ENCODE results near the gene ANKRD63. TPM values are rescaled to one million over a fixed set of nuclear protein-coding genes. Genes with fewer than 3 reads are reported as not detected.

ANKRD63 gene
- total RNA-seq, 1 experiment from 2014 or later: not detected

DNA sequence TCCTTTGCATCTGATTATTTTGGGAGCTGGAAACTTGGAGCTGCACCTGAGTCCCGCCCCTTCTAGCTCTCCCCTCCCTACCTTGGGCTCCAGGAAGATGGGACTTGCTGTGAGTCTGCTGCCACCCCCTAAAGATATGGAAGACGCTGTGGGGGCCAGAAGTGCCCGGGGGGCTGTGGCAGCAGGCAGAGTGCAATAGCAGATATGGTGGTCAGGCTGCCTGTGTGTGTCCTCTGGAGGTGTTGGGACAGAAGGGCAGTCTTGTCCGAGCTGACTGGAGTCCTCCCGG, 43.5 kb downstream of the ANKRD63 start:
- BruUV-seq (replicated peaks): no TSS peak
- Mint-ChIP-seq H3K4me1 (ENCODE audit: insufficient read depth, unreplicated experiment) (peaks cover 45% of the 10 kb centered on the region), H3K27me3 (ENCODE audit: insufficient read depth, unreplicated experiment) (no peaks in the 10 kb centered on the region), H3K36me3 (ENCODE audit: insufficient read depth, unreplicated experiment) (peaks cover 11% of the 10 kb centered on the region), H3K4me3 (ENCODE audit: unreplicated experiment) (peak overlapping the region; percentile 73), H3K27ac (ENCODE audit: low read depth, unreplicated experiment) (peak overlapping the region; percentile 67), H3K9me3 (ENCODE audit: unreplicated experiment) (no peaks in the 10 kb centered on the region)
- CTCF ChIA-PET: interaction anchor here (0.5 to 8.8 kb wide), 12 partner anchors 8 to 202 kb away, joined by 3 to 127 read pairs (median 4); partner anchors contain the start of gene BAHD1
- intact Hi-C loops (cut with micrococcal nuclease): no loop called here
- DNase-seq (ENCODE audit: unreplicated experiment): no peak
- TF ChIP-seq, protein P1, sequence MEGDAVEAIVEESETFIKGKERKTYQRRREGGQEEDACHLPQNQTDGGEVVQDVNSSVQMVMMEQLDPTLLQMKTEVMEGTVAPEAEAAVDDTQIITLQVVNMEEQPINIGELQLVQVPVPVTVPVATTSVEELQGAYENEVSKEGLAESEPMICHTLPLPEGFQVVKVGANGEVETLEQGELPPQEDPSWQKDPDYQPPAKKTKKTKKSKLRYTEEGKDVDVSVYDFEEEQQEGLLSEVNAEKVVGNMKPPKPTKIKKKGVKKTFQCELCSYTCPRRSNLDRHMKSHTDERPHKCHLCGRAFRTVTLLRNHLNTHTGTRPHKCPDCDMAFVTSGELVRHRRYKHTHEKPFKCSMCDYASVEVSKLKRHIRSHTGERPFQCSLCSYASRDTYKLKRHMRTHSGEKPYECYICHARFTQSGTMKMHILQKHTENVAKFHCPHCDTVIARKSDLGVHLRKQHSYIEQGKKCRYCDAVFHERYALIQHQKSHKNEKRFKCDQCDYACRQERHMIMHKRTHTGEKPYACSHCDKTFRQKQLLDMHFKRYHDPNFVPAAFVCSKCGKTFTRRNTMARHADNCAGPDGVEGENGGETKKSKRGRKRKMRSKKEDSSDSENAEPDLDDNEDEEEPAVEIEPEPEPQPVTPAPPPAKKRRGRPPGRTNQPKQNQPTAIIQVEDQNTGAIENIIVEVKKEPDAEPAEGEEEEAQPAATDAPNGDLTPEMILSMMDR (IDR thresholded peaks at IDR 0.05; ENCODE audit: unreplicated experiment): no peak
- POLR2A ChIA-PET: interaction anchor here (0.7 to 4.0 kb wide), 19 partner anchors 9 to 418 kb away, joined by 3 to 42 read pairs (median 5); partner anchors contain the start of genes BAHD1, INAFM2 and IVD

DNA sequence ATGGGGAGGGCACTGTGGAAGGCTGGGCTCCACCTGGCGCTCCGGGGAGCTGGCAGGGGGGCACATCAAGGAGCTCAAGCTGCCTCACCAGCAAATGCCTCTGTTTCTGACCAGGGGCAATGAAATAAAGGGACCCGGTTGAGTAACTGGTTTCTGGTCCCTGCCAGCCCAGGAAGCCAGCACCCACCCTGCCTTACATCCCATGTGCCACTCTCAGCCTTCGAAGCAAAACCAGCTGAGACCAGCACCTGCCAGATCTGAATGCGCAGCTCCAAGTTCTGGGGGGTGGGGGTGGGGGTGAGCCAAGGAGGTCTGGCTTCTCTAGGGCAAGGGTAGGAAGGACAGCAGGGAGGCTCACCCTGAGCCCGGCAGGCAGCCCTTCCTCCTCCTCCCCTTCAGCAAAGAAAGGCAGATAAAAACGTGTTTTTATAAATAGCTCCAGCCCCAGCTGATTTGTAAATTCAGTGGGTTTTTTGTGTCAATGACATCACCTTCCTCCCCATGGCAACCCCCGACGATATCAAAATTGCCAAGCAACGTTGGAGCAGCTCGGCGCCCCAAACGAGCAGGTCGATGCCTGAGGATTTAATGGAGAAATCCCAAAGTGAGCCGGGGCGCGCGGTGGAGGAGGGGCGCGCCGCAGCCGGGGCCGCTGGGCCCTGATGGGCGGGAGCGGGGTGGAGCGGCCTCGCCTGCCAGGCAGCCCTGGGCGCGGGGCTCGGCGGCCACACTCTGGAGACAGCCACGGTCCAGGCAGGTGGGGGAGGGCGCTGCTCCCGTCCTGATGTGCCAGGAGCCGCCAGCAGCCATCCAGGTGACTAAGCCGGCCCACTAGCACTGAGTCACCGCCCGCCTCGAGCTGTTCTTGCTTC, 44.1 kb downstream of the ANKRD63 start, which contains the start of gene PAK6:
PAK6 (plus strand) TSS at position 532 of the 872 bp plus-strand sequence. CDS start 25,723 bp downstream, outside the sequence.
- Mint-ChIP-seq H3K9me3 (ENCODE audit: unreplicated experiment) (no peaks in the 10 kb centered on the region), H3K27me3 (ENCODE audit: insufficient read depth, unreplicated experiment) (no peaks in the 10 kb centered on the region), H3K4me1 (ENCODE audit: insufficient read depth, unreplicated experiment) (peaks cover 50% of the 10 kb centered on the region), H3K27ac (ENCODE audit: low read depth, unreplicated experiment) (peak within 1 kb of the TSS; percentile 67), H3K4me3 (ENCODE audit: unreplicated experiment) (peak within 1 kb of the TSS; percentile 73), H3K36me3 (ENCODE audit: insufficient read depth, unreplicated experiment) (peaks cover 11% of the 10 kb centered on the region)
- intact Hi-C loops (cut with micrococcal nuclease): no loop called here
- peak; percentile 95 for DNase-seq (ENCODE audit: unreplicated experiment)
- CTCF ChIA-PET: interaction anchor here (0.6 to 8.8 kb wide), 18 partner anchors 7 to 505 kb away, joined by 3 to 127 read pairs (median 4); no protein-coding TSS in a partner anchor
- POLR2A ChIA-PET: interaction anchor here (0.8 to 4.0 kb wide), 16 partner anchors 10 to 417 kb away, joined by 3 to 42 read pairs (median 6); partner anchors contain the start of genes BAHD1, INAFM2 and IVD
- TSS peak; percentile 22 for BruUV-seq (replicated peaks)
- TF ChIP-seq, protein P1 (IDR thresholded peaks at IDR 0.05; ENCODE audit: unreplicated experiment): no peak

DNA sequence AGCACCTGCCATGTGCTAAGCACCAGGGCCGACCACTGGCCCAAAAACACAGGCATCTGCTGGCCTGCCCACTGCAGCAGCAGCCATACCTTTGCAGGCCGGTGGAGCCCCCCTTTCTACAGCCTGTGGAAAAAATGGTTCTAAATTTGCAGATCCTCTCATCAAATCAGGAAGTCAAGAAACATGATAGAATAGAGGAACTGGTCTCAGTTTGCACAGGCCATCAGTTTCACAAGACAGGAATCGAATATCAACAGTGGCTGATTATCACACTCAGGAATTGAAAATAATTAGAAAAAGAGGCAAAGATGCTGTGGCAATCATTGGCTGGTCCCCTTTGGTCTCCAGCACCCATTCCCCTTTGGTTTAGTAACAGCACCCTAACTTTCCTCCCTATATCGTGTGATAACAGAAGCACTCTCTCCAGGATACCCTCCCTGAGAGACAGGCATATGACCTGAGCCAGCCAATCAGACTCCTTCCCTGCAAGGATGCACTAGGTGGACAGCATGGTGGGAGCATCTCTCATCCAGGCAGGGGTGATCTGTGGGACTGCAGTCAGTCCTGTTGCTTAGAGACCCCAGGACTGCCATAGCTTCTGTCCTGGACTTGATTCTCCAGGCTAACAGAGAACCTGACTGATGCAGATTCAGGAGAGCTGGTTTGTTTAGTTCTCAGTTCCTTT, 47.5 kb downstream of the ANKRD63 start:
- no peaks in the 10 kb centered on the region for H3K36me3 Mint-ChIP-seq (ENCODE audit: insufficient read depth, unreplicated experiment)
- ChIA-PET POLR2A (interaction anchor here (0.9 to 2.4 kb wide), 5 partner anchors 10 to 31 kb away, joined by 3 to 12 read pairs (median 6); no protein-coding TSS in a partner anchor), CTCF (interaction anchor here (0.6 to 4.4 kb wide), 4 partner anchors 12 to 54 kb away, joined by 3 to 35 read pairs (median 4); no protein-coding TSS in a partner anchor)
- H3K4me1 Mint-ChIP-seq (ENCODE audit: insufficient read depth, unreplicated experiment): peaks cover 32% of the 10 kb centered on the region
- no TSS peak for BruUV-seq (replicated peaks)
- no peaks in the 10 kb centered on the region for H3K27me3 Mint-ChIP-seq (ENCODE audit: insufficient read depth, unreplicated experiment)
- intact Hi-C loops (cut with micrococcal nuclease): no loop called here
- TF ChIP-seq, protein P1 (IDR thresholded peaks at IDR 0.05; ENCODE audit: unreplicated experiment): no peak
- DNase-seq (ENCODE audit: unreplicated experiment): no peak
- no peak overlapping the region for H3K4me3 Mint-ChIP-seq (ENCODE audit: unreplicated experiment)
- H3K9me3 Mint-ChIP-seq (ENCODE audit: unreplicated experiment): no peaks in the 10 kb centered on the region
- H3K27ac Mint-ChIP-seq (ENCODE audit: low read depth, unreplicated experiment): no peak overlapping the region
